ENCODE data around the gene COL20A1.

COL20A1 gene

GRCh38 chr20:63261060-63261794, 31.8 kb upstream of the COL20A1 start:
- Histone ChIP-seq H3K27me3 (ENCODE audit: insufficient read depth, low read length) (peaks cover 20% of the 10 kb centered on the region), H3K4me3 (ENCODE audit: low read depth, low read length) (no peak overlapping the region), H3K36me3 (ENCODE audit: insufficient read depth, low read length) (no peaks in the 10 kb centered on the region), H2AFZ (ENCODE audit: low read length, unreplicated experiment) (no peak overlapping the region), H3K27ac (ENCODE audit: low read depth, low read length) (no peak overlapping the region), H3K4me1 (ENCODE audit: control insufficient read depth, insufficient read depth, low read length, unreplicated experiment) (no peaks in the 10 kb centered on the region), H3K79me2 (ENCODE audit: control insufficient read depth, insufficient read depth, low read length, unreplicated experiment) (no peaks in the 10 kb centered on the region)

GRCh38 chr20:63261795-63262528, 31.0 kb upstream of the COL20A1 start:
- Histone ChIP-seq H3K79me2 (ENCODE audit: control insufficient read depth, insufficient read depth, low read length, unreplicated experiment) (no peaks in the 10 kb centered on the region), H3K27me3 (ENCODE audit: insufficient read depth, low read length) (peaks cover 18% of the 10 kb centered on the region), H3K36me3 (ENCODE audit: insufficient read depth, low read length) (no peaks in the 10 kb centered on the region), H2AFZ (ENCODE audit: low read length, unreplicated experiment) (no peak overlapping the region), H3K27ac (ENCODE audit: low read depth, low read length) (no peak overlapping the region), H3K4me1 (ENCODE audit: control insufficient read depth, insufficient read depth, low read length, unreplicated experiment) (no peaks in the 10 kb centered on the region), H3K4me3 (ENCODE audit: low read depth, low read length) (no peak overlapping the region)

- no peak overlapping the region for H3K4me3 ChIP-seq (ENCODE audit: low read depth, low read length)
- no peak overlapping the region for H3K27ac ChIP-seq (ENCODE audit: low read depth, low read length)
- H3K27me3 ChIP-seq (ENCODE audit: insufficient read depth, low read length) = peaks cover 18% of the 10 kb centered on the region
- H2AFZ ChIP-seq (ENCODE audit: low read length, unreplicated experiment) = no peak overlapping the region
- H3K4me1 ChIP-seq (ENCODE audit: control insufficient read depth, insufficient read depth, low read length, unreplicated experiment) = no peaks in the 10 kb centered on the region
- H3K36me3 ChIP-seq (ENCODE audit: insufficient read depth, low read length) = no peaks in the 10 kb centered on the region
- H3K79me2 ChIP-seq (ENCODE audit: control insufficient read depth, insufficient read depth, low read length, unreplicated experiment) = no peaks in the 10 kb centered on the region
These were observed 30.1 kb upstream of the COL20A1 start for GRCh38 chr20:63262836-63263235.

- Histone ChIP-seq H3K79me2 (ENCODE audit: control insufficient read depth, insufficient read depth, low read length, unreplicated experiment) (no peaks in the 10 kb centered on the region), H3K27me3 (ENCODE audit: insufficient read depth, low read length) (peaks cover 18% of the 10 kb centered on the region), H3K4me1 (ENCODE audit: control insufficient read depth, insufficient read depth, low read length, unreplicated experiment) (no peaks in the 10 kb centered on the region), H2AFZ (ENCODE audit: low read length, unreplicated experiment) (no peak overlapping the region), H3K27ac (ENCODE audit: low read depth, low read length) (no peak overlapping the region), H3K36me3 (ENCODE audit: insufficient read depth, low read length) (no peaks in the 10 kb centered on the region), H3K4me3 (ENCODE audit: low read depth, low read length) (no peak overlapping the region)
These were observed 29.0 kb upstream of the COL20A1 start for GRCh38 chr20:63264000-63264399.

GRCh38 chr20:63264519-63264918, 28.5 kb upstream of the COL20A1 start:
- no peaks in the 10 kb centered on the region for H3K36me3 ChIP-seq (ENCODE audit: insufficient read depth, low read length)
- H3K79me2 ChIP-seq (ENCODE audit: control insufficient read depth, insufficient read depth, low read length, unreplicated experiment) = no peaks in the 10 kb centered on the region
- no peaks in the 10 kb centered on the region for H3K4me1 ChIP-seq (ENCODE audit: control insufficient read depth, insufficient read depth, low read length, unreplicated experiment)
- H3K4me3 ChIP-seq (ENCODE audit: low read depth, low read length) = no peak overlapping the region
- H3K27me3 ChIP-seq (ENCODE audit: insufficient read depth, low read length) = peaks cover 18% of the 10 kb centered on the region
- H3K27ac ChIP-seq (ENCODE audit: low read depth, low read length) = no peak overlapping the region
- no peak overlapping the region for H2AFZ ChIP-seq (ENCODE audit: low read length, unreplicated experiment)

GRCh38 chr20:63265891-63266515, 27.0 kb upstream of the COL20A1 start:
- Histone ChIP-seq H2AFZ (ENCODE audit: low read length, unreplicated experiment) (no peak overlapping the region), H3K79me2 (ENCODE audit: control insufficient read depth, insufficient read depth, low read length, unreplicated experiment) (no peaks in the 10 kb centered on the region), H3K27me3 (ENCODE audit: insufficient read depth, low read length) (peaks cover 18% of the 10 kb centered on the region), H3K4me1 (ENCODE audit: control insufficient read depth, insufficient read depth, low read length, unreplicated experiment) (no peaks in the 10 kb centered on the region), H3K4me3 (ENCODE audit: low read depth, low read length) (no peak overlapping the region), H3K27ac (ENCODE audit: low read depth, low read length) (no peak overlapping the region), H3K36me3 (ENCODE audit: insufficient read depth, low read length) (no peaks in the 10 kb centered on the region)

- Histone ChIP-seq H2AFZ (ENCODE audit: low read length, unreplicated experiment) (no peak overlapping the region), H3K27me3 (ENCODE audit: insufficient read depth, low read length) (peaks cover 13% of the 10 kb centered on the region), H3K79me2 (ENCODE audit: control insufficient read depth, insufficient read depth, low read length, unreplicated experiment) (peaks cover under 1% of the 10 kb centered on the region), H3K27ac (ENCODE audit: low read depth, low read length) (no peak overlapping the region), H3K4me1 (ENCODE audit: control insufficient read depth, insufficient read depth, low read length, unreplicated experiment) (peaks cover 5% of the 10 kb centered on the region), H3K36me3 (ENCODE audit: insufficient read depth, low read length) (no peaks in the 10 kb centered on the region), H3K4me3 (ENCODE audit: low read depth, low read length) (no peak overlapping the region)
These were observed 25.3 kb upstream of the COL20A1 start for GRCh38 chr20:63267691-63268090.

- Histone ChIP-seq H2AFZ (ENCODE audit: low read length, unreplicated experiment) (no peak overlapping the region), H3K4me1 (ENCODE audit: control insufficient read depth, insufficient read depth, low read length, unreplicated experiment) (peaks cover 5% of the 10 kb centered on the region), H3K27ac (ENCODE audit: low read depth, low read length) (no peak overlapping the region), H3K36me3 (ENCODE audit: insufficient read depth, low read length) (no peaks in the 10 kb centered on the region), H3K27me3 (ENCODE audit: insufficient read depth, low read length) (peaks cover 13% of the 10 kb centered on the region), H3K4me3 (ENCODE audit: low read depth, low read length) (no peak overlapping the region), H3K79me2 (ENCODE audit: control insufficient read depth, insufficient read depth, low read length, unreplicated experiment) (peaks cover 6% of the 10 kb centered on the region)
These were observed 24.7 kb upstream of the COL20A1 start for GRCh38 chr20:63268256-63268655.

- H3K36me3 ChIP-seq (ENCODE audit: insufficient read depth, low read length) = no peaks in the 10 kb centered on the region
- H3K27ac ChIP-seq (ENCODE audit: low read depth, low read length) = no peak overlapping the region
- no peak overlapping the region for H2AFZ ChIP-seq (ENCODE audit: low read length, unreplicated experiment)
- peaks cover 5% of the 10 kb centered on the region for H3K4me1 ChIP-seq (ENCODE audit: control insufficient read depth, insufficient read depth, low read length, unreplicated experiment)
- H3K79me2 ChIP-seq (ENCODE audit: control insufficient read depth, insufficient read depth, low read length, unreplicated experiment) = peaks cover 12% of the 10 kb centered on the region
- no peak overlapping the region for H3K4me3 ChIP-seq (ENCODE audit: low read depth, low read length)
- peaks cover 12% of the 10 kb centered on the region for H3K27me3 ChIP-seq (ENCODE audit: insufficient read depth, low read length)
These were observed 24.1 kb upstream of the COL20A1 start for GRCh38 chr20:63268671-63269439.

- H3K27ac ChIP-seq (ENCODE audit: low read depth, low read length) = no peak overlapping the region
- H3K4me1 ChIP-seq (ENCODE audit: control insufficient read depth, insufficient read depth, low read length, unreplicated experiment) = peaks cover 10% of the 10 kb centered on the region
- H2AFZ ChIP-seq (ENCODE audit: low read length, unreplicated experiment) = no peak overlapping the region
- H3K27me3 ChIP-seq (ENCODE audit: insufficient read depth, low read length) = peaks cover 10% of the 10 kb centered on the region
- no peaks in the 10 kb centered on the region for H3K36me3 ChIP-seq (ENCODE audit: insufficient read depth, low read length)
- no peak overlapping the region for H3K4me3 ChIP-seq (ENCODE audit: low read depth, low read length)
- peaks cover 21% of the 10 kb centered on the region for H3K79me2 ChIP-seq (ENCODE audit: control insufficient read depth, insufficient read depth, low read length, unreplicated experiment)
These were observed 23.3 kb upstream of the COL20A1 start for GRCh38 chr20:63269724-63270123.

Measured in ACC112 (cell line).